ENCODE data around the gene PAK1. TPM values are rescaled to one million over a fixed set of nuclear protein-coding genes. Genes with fewer than 3 reads are reported as not detected.
"Not testable (repeated sequence)": the region's sequence is repeated elsewhere in the genome, so short reads cannot be mapped to it uniquely, and the experiment has no call there.

The PAK1 gene
- 69.1 TPM for total RNA-seq

DNA sequence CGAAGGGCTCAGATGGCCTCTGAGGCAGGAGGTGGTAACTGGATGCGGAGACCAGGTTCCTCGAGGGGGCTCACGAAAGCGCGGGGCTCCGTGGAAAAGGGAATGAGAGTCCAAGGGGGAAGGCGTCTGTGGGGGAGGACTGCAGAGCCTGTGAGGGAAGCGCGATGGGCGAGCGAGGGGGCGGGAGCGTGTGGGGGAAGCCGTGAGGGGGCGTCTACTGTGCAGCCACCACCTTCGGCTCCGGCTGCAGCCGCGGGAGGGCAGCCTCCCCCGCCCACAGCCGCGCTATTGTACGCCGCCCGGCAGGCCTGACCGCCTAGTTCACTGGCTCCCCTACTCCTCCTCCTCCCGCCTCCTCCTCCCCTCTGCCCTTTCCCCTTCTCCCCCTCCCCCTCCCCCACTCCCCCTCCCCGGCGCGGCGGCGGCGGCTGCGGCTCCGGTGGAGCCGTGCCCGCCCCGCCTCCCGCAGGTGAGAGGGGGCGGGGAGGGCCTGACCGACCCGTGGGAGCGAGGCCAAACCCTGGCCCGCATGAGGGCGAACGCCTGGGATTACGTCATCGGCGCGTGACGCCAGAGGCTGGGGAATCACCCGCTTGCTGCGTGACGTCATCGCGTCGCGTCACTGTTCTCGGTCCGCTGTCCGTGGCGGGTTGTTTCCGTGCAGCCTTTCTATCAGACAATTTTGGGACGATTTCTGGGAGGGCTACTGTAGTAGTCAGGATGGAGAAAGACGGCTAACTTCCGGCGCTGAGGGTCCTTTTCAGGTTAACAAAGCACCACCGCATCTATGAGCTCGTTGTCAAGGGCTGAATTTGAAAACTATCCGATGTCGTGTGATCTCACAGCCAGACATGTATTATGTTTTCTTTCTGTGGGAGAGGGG is at the start of gene PAK1:
TSS of gene PAK1 (minus strand) at position 294 of the 883 bp plus-strand sequence. CDS start 81,574 bp downstream, outside the sequence.
- peak; percentile 96 for DNase-seq

DNA sequence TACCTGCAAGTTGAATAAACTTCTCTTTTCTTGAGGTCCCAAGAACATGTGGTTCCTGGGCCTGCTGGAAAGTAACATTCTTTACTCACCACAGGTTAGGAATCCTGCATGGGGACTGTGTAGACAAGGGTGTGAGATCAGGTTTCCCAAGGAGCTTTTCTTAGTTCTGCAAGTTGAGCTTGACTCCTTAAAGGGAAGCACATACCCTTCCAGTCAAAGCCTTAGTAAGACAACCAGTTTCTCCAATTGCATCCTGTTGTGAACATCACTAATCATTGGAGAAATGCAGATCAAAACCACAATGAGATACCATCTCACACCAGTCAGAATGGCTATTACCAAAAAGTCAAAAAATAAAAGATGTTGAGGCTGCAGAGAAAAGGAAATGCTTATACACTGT is 48.3 kb upstream of the PAK1 start:
- DNase-seq, result no peak

DNA sequence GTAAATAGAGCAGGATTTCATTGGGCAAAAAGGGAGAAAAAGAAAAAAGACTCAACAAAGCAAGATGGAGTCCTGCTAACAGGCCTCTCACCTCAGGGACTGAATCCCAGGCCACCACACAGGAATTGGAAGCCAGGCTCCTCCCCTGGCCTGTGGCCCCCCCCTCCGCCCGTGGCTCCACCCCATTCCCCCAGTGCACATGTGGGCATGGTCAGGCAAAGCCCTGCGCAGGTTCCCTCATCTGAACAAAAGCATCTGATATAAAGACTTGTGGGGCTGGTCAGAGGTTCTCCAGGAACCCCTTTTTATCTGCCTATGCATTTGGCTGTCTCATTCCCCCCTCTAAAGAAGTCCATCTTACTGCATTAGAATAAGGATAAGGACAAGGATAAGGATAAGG is 46.0 kb upstream of the PAK1 start:
- DNase-seq, result no peak

DNA sequence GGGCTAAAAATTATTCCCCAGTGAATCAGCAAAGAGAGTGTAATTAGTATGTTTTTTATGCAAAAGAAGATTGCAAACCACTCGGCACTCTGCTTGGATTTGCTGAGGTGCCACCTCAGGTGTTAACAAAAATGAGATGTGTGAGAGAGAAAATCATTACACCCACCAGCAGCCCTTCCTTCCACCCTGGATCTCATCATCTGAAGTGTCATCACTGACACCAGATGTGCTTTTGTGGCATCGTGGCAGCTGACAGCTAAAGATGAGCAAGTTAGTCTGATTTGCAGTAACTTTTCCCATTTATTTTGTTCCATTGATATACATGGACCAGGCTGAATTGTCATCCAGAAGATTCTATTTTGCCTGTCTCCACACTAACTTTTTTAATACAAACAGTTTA is 44.6 kb upstream of the PAK1 start:
- no peak for DNase-seq

DNA sequence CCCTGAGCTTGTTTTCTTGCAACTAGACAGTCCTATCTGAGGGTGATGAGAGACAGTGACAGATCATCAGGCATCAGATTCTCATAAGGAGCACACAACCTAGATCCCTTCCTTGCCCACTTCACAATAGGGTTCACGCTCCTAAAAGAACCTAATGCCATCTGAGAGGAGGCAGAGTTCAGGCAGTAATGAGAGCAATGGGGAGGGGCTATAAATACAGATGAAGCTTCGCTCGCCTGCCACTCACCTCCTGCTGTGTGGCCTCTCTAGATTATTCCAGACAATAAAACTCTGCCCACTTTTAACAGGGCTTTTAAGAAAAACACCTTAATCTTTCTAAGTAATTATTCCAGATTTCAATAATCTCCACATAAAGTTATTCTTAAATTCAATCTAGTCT is 43.9 kb upstream of the PAK1 start:
- DNase-seq, result no peak

DNA sequence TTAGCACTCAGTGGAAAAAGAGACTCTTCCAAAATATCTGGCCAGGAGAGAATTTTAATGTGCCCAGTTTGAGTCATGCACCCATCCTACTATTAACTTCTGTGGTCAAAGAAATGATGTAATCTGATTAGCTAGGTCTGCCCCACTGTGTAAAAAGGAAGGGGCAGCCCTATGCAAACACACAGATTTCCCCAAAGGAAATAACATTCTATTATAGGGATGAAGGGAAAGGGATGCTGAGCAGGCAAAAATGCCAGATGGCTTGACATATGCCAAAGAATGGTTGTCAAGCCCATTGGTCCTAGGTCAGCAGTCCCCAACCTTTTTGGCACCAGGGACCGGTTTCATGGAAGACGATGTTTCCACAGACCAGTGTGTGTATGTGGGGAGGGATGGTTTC is 43.3 kb upstream of the PAK1 start:
- no peak for DNase-seq

DNA sequence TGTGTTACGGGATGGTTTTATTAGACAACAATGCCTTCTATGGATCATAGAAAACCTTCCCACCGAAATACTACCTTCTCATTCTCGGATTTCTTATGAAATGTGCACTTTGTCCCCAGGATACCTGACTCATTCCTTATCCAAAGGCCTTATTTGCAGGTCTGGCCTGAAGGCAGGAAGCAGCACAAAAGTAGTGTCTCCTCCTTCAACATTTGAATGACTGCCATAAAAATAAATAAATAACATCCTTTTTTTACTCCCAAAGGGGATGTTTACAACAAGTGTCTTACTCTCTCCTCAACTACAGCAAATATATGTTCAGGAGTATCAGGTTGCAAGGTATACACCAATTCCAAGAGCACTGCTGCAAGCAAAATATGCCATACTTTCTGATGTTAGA is 41.6 kb upstream of the PAK1 start:
- DNase-seq, result no peak

DNA sequence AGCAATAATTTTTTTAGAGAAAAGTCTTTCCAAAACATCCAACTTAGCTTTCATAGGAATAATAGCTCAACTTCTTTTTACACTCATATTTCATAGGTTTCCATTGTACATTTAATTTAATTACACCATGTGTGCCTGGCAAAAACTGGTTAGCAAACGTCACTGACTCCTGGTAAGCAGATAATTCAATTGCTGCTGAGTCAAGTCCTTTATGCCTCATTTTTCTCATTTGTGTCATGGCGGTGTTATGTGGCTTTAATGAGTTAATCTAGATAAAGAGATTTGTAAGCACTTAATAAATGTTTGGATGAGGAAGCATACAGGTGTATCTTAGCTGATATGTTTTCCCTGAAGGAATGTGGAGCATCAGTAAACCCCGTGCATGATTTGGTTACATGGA is 41.2 kb upstream of the PAK1 start:
- no peak for DNase-seq

DNA sequence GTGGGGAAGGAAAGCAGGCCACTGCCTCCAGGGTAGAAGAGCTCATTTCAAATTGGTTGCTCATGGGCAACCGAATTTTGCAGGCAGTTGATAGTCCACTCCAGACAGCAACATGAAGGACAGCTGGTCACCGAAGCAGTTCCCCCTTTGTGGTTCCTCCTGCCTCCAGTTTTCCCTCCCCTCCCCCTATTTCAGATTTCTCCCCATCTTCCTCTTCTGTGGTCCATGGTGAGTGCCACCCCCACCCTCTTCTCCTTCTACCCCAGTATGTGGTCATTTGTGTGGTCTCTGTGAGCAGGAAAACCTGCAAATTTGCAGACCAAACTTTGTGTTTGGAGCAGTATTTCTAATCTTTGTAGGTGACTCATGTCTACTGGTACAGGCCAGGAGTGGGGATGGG is 38.2 kb upstream of the PAK1 start:
- no peak for DNase-seq

DNA sequence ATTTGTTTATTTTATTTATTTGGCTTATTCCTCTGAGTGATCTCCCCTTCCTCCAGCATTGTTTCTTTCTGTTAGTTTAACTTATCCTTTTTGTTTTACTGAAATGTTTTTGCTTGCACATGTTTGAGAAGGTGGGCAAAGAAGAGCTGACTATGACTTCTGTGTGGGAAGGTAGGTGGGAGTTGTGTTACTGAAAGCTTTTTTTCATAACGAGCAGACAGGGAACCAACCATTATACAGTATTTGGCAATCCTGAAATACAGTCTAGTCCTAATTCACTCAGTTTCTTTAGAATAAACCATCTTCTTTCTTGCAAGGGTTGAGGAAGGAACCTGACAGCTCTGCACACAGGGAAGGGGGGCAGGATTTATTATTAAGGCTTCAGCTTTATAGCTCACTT is 37.0 kb upstream of the PAK1 start:
- DNase-seq, result no peak

DNA sequence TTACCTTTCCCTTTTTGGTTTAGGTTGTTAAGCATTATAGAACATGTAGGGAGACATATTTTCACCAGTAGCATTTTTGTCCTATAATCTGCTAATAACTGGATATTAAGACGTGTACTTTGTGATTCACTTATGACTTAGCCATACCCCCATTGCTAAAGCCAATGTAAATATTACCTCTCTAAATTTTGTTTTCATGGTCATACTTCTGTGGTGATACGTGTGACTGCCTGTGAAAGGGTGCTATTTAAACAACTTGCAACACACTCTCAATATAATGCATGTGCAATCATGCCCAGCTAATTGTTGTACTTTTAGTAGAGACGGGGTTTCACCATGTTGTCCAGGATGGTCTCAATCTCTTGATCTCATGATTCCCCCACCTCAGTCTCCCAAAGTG is 36.2 kb upstream of the PAK1 start:
- DNase-seq, result no peak

DNA sequence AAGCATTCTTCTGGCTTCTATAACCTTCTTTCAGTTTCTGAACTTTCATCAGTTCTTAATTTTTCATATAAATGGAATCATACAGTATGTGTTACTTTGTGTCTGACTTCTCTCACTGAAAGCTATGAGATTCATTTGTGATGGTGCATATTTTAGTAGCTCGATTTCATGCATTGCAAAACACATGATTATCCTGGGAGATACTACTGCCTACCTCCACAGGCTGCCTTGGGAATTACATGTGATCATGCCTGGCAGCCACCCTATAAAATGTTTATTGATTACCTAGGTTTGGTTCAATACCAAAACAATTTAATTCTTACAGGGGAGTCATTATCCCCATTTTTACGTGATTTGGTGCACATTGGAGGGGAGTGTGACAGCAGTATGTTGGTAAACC is 34.1 kb upstream of the PAK1 start:
- DNase-seq, result no peak

DNA sequence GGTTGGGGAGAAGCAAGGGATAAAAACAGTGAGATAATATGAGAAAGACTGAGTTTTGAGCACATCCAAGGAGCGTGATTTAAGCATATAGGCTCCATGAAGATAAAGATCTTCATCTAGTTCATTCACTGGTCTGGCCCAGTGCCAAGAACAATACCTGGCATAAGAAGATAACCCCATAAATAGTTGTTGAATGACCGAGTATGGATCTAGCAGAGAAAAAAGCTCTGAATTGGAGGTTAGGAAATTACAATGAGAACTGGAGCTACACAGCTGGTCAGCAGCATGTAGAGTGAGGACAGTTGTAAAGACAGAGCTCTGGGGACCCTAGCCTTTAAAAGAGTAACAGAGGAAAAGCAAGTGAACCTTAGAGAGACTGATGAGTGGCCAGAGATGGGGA is 33.0 kb upstream of the PAK1 start:
- no peak for DNase-seq

DNA sequence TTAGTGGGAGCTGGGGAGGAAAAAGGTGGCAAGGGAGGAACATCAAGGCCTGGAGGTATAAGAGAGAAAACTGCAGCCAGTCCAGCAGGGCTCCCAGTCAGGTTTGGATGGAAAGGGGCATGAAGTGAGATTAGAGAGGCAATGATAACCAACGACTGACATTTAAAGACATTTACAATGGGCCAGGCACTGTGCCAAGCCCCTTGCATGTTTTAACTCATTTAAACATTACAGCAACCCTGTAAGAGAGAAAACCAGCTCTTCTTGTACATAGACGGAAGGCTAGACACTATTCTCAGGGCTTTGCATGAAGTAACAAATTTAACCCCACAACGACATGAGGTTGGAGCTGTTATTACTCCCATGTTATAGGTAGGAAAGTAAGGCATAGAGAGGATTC is 32.1 kb upstream of the PAK1 start:
- peak; percentile 60 for DNase-seq

DNA sequence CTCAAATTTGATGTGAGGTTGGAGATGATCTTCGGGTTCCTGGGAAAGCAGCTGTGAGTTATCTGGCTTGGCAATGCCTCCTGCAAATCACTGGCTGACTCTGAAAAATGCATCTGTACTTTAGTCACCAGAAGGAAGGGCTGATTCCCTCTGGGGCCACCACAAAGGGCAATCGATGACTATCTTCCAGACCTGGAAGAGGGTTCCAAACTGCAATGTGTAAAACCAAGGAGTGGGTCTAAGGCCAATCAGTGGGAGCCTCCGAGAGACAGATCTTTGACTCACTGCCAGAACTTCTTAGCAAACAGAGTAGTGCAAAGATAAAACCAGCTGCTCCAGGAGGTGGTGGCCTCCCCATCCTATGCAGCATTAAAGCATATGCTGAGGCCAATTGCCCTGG is 29.1 kb upstream of the PAK1 start:
- DNase-seq, result peak; percentile 66

DNA sequence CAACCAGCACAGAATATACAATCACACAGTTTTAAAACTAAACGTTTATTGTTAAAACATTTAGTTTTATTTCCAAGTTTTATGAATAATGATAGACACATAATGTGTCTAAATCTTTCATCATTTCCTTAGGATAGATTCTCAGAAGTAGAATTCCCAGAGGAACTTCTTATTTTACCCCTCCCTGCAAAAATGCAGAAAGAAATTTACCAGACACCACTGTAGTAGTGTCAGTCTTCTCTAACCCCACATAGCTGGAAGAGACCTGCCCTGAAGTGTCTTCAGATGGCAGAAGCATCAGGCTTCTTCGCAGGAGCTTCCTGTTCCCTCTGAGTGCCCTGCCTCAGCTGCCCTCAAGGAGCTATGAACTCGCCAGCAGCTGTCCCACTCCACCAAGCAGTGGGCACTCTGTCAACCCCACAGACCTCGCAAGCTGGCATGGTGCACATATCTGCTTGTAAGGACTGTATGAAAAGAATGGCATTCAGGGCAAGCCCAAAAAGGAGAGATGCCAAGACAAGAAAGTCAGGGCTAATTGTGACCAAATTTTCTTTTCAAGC is 28.5 kb upstream of the PAK1 start:
- DNase-seq, result peak; percentile 83

DNA sequence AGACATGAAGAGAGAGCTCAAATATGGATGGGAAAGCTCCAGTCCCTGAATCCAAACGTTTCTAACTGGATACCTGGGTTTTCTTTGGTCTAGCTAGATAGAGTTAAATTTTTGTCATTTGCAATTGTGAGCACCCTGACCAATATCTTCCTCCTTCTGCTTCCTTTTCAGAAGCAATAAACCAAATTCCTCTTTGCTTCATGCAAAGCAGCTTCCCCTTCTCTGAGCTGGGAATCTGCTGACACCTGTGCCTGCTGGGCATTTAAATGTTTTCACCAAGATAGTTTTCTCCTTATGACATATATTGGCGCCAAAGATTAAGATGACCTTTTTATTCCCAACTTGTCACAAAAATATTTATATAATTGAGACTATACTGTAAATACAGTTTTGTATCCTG is 27.9 kb upstream of the PAK1 start:
- DNase-seq, result no peak

DNA sequence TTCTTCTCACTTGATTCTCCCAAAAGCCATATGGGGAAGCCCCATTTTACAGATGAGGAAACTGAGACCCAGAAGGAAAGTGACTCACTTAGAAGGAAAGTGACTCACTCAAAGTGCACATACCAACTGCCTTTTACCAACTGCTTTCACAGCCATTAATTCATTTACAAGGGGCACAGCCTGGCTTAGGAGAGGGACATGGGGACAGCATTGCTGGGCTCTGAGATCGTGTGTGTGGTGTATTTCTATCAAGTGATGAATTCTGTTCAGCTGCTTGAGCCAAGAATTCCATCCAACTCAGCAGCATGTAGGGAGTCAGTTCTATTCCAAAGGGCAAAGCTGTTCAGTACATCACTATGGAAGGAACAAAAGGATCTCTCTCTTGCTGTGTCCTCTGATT is 23.5 kb upstream of the PAK1 start:
- DNase-seq, result peak; percentile 62

DNA sequence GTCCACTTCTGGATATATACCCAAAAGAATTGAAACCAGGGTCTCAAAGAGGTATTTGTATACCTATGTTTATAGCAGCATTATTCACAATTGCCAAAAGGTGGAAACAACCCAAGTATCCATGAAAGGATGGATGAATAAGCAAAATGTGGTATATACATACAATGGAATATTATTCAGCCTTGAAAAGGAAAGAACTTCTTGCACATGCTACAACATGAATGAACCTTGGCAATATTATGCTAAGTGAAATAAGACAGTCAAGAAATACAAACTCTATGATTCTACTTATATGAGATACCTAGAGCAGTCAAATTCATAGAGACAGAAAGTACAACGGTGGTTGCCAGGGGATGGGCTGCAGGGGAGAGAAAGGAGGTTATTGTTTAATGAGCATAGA is 21.6 kb upstream of the PAK1 start:
- DNase-seq, result no peak

DNA sequence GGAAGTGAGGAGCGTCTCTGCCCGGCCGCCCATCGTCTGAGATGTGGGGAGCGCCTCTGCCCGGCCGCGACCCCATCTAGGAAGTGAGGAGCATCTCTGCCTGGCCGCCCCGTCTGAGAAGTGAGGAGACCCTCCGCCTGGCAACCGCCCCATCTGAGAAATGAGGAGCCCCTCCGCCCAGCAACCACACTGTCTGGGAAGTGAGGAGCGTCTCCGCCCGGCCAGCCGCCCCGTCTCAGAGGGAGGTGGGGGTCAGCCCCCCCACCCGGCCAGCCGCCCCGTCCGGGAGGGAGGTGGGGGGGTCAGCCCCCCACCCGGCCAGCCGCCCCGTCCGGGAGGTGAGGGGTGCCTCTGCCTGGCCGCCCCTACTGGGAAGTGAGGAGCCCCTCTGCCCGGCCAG is 16.1 kb upstream of the PAK1 start:
- not testable (repeated sequence) for DNase-seq

DNA sequence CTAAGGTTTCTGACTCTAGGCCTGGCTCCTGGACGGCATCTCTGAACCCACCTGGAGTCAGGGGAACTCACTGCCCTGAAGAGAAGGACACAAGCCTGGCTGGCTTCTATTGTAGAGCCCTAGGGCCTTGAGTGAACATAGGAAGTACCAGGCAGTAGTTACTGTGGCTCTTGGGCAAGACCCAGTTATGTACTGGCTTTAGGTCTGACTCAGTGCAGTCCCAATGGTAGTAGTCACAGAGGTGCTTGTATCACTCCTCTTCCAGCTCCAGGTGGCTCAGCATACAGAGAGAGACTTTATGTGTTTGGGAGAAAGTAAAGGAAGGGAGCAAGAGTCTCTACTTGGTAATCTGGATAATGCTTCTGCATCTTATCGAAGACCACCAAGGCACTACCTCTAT is 13.9 kb upstream of the PAK1 start:
- no peak for DNase-seq

DNA sequence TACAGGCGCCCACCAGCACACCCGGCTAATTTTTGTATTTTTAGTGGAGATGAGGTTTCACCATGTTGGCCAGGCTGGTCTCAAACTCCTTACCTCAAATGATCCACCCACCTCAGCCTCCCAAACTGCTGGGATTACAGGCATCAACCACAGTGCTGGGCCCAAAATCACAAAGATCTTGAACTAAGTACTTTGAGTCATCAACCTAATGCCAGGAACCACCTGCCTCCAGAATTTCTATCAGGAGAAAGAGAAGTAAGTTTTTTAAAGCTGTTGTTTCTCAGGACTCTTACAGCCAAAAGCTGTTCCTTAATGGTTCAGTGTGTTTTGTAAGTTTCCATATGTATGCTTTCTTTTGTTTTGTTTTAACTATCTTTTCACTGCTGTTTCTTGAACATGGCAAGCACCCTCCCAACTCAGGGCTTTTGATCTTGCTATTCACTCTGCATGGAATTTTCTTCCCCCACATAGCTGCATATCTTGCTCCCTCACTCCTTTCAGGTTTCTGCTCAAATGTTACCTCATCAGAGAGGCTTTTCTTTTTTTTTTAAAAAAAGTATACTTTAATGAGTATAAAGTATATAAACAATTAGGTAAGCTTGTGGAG is 6.0 kb upstream of the PAK1 start:
- no peak for DNase-seq

DNA sequence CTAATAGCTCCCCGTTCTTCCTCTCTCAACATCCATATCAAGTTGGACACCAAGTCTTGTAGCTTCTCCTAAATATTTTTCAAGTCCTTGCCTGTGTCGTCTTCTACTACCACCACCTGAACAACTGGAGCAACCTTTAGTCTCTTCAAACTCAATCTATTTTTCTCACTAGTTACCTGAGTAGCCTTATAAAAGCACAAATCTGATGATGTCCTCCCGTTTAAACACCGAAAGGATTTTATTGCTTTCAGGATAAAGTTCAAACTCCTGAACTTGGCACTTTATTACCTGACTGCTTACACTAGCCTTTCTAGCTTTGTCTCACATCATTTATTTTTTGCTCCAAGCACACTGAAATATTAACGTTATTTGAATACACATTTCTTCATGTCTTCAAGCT is 1.3 kb upstream of the PAK1 start:
- no peak for DNase-seq

DNA sequence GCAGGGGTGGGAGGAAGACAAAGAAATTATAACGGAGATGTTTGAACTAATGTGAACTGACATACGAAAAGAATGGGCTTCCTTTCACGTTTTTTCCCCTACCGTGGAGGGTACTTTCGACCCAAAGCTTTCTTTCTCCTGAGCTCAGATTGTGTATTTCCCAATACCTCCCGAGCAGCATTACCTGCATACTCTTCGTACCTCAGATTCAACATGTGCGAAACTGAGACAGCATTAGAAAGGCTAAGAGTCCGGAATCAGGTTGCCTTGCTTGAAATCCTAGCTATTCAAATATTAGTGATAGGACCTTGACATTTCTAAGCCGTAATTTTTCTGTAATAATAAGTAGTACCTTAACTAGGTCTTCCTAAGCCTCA is 778 bp upstream of the PAK1 start:
- no peak for DNase-seq
